Trophoblast cell (in vitro differentiated cells and primary cell): Measurements from ENCODE around the gene TAX1BP3.

ENCODE experiments used
- DNase-seq, 2 donors: peaks; one replicate each; pipeline ENCODE4 v3.0.0-alpha.2; 2016
- H2AFZ ChIP-seq: 2 replicates; pipeline ENCODE4 v1.6.1; 2013; ENCODE audit warnings: low read length, moderate library complexity, mild to moderate bottlenecking; ENCODE audit not compliant: insufficient read depth, poor library complexity
- H2AK5ac ChIP-seq: 2 replicates; pipeline ENCODE4 v1.6.1; 2013; ENCODE audit warnings: mild to moderate bottlenecking, low read length
- H2BK120ac ChIP-seq: 2 replicates; pipeline ENCODE4 v1.6.1; 2013; ENCODE audit warnings: low read length, mild to moderate bottlenecking, moderate library complexity; ENCODE audit not compliant: insufficient read depth, poor library complexity
- H2BK12ac ChIP-seq: 2 replicates; pipeline ENCODE4 v1.6.1; 2013; ENCODE audit warnings: mild to moderate bottlenecking, low read length, moderate library complexity
- H2BK5ac ChIP-seq: 2 replicates; pipeline ENCODE4 v1.6.1; 2013; ENCODE audit warnings: low read length, low read depth, moderate library complexity, mild to moderate bottlenecking; ENCODE audit not compliant: poor library complexity
- H3K14ac ChIP-seq: 2 replicates; pipeline ENCODE4 v1.6.1; 2013; ENCODE audit warnings: mild to moderate bottlenecking, low read length
- H3K18ac ChIP-seq: 2 replicates; pipeline ENCODE4 v1.6.1; 2013; ENCODE audit warnings: mild to moderate bottlenecking, low read length
- H3K23ac ChIP-seq: 2 replicates; pipeline ENCODE4 v1.6.1; 2013; ENCODE audit warnings: low read length
- H3K27ac ChIP-seq: 2 replicates; pipeline ENCODE4 v1.5.1; 2013; ENCODE audit warnings: low read depth, mild to moderate bottlenecking, inconsistent platforms, low read length, moderate library complexity
- H3K27me3 ChIP-seq: 2 replicates; pipeline ENCODE4 v1.6.1; 2013; ENCODE audit warnings: inconsistent platforms, mild to moderate bottlenecking, low read length, moderate library complexity; ENCODE audit not compliant: insufficient read depth
- H3K36me3 ChIP-seq, 2 experiments: 1 replicate in 1 of 2; 2 replicates in 1 of 2; pipeline ENCODE4 v1.6.1; 2013; ENCODE audit warnings: low read length in 2 of 2, mild to moderate bottlenecking in 2 of 2, moderate library complexity in 1 of 2; ENCODE audit not compliant: insufficient read depth in 2 of 2, control insufficient read depth in 1 of 2
- H3K4ac ChIP-seq: 2 replicates; pipeline ENCODE4 v1.6.1; 2013; ENCODE audit warnings: low read depth, mild to moderate bottlenecking, low read length, moderate library complexity
- H3K4me1 ChIP-seq, 2 experiments: 1 replicate in 1 of 2; 2 replicates in 1 of 2; pipeline ENCODE4 v1.6.1; 2013; ENCODE audit warnings: low read length in 2 of 2, mild to moderate bottlenecking in 2 of 2, moderate library complexity in 1 of 2; ENCODE audit not compliant: insufficient read depth in 2 of 2, control insufficient read depth in 1 of 2
- H3K4me2 ChIP-seq: 2 replicates; pipeline ENCODE4 v1.6.1; 2013; ENCODE audit warnings: inconsistent platforms, mild to moderate bottlenecking, low read length, moderate library complexity
- H3K4me3 ChIP-seq: 2 replicates; pipeline ENCODE4 v1.5.1; 2013; ENCODE audit warnings: mild to moderate bottlenecking, low read depth, low read length, inconsistent platforms
- H3K79me1 ChIP-seq: one replicate; pipeline ENCODE4 v1.6.1; 2013; ENCODE audit warnings: low read length
- H3K79me2 ChIP-seq: 2 replicates; pipeline ENCODE4 v1.6.1; 2013; ENCODE audit warnings: low read length, mild to moderate bottlenecking; ENCODE audit not compliant: control insufficient read depth, insufficient read depth, poor library complexity
- H3K9ac ChIP-seq: 2 replicates; pipeline ENCODE4 v1.6.1; 2013; ENCODE audit warnings: mild to moderate bottlenecking, low read length
- H3K9me3 ChIP-seq: 2 replicates; pipeline ENCODE4 v1.6.1; 2013; ENCODE audit warnings: low read depth, mild to moderate bottlenecking, control low read depth, inconsistent platforms, low read length; ENCODE audit not compliant: insufficient read depth
- H4K12ac ChIP-seq: 2 replicates; pipeline ENCODE4 v1.6.1; 2013; ENCODE audit warnings: low read depth, mild to moderate bottlenecking, low read length, moderate library complexity
- H4K8ac ChIP-seq: 2 replicates; pipeline ENCODE4 v1.6.1; 2013; ENCODE audit warnings: low read depth, mild to moderate bottlenecking, low read length, moderate library complexity
- H4K91ac ChIP-seq: one replicate; pipeline ENCODE4 v1.6.1; 2013; ENCODE audit warnings: low read depth, mild to moderate bottlenecking, low read length, moderate library complexity
- WGBS: extraction: QIAGEN DNeasy Blood & Tissue Kit; methylation state at CpG from one replicate; pipeline ENCODE4 v1.1.7; 2013; ENCODE audit warnings: missing lambda C conversion rate; ENCODE audit not compliant: insufficient read length, insufficient coverage; ENCODE audit errors: extremely low coverage; 5-methylcytosine and 5-hydroxymethylcytosine counted together

The TAX1BP3 gene

DNA sequence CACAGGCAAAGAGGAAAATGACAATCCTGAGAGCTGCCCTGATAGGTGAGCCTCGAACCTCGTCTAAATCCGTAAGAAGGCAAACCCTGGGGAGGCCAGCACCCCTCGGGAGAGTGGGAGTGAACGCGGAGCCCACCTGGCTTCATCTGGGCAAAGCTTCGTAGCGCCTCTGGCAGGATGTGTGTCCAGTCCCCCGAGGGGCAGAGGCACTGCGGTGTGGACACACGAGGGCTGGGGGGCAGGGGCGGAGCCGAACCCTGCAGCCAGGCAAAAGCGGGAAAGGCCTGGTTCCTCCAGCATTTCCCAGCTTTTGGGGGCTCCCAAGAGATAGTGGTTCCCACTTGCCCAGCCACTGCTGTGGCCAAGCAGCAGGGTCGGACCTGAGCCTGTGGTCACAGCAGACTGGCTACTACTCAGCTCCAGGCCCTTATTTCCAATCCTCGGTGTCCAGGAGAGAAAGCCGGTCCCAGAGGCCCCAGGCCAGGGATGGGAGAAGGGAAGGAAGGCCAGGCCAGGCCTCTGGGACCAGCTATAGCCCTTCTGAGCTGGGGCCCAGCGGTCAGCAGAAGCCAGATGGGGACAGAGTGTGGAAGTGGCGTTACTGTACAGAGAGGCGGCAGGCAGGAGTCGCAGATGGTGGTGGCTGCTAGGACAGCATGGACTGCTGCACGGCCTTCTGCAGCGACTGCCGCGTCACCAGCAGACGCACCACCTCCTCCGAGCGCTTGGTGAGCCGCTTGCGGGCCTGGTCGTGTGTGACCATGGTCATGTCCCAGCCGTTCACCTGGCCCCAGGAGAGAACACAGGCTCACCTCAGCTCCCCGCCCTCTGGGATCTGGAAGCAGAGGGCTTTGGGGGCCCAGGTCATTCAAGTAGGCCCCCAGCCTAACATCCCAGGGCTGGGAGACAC lies 5.0 kb downstream of the TAX1BP3 start:
- H3K4ac ChIP-seq = no peak overlapping the region
- no peak overlapping the region for H4K12ac ChIP-seq
- no peak overlapping the region for H4K91ac ChIP-seq
- H3K23ac ChIP-seq = no peak overlapping the region
- no peak overlapping the region for H3K14ac ChIP-seq
- H3K9me3 ChIP-seq = no peaks in the 10 kb centered on the region
- no peak overlapping the region for H3K9ac ChIP-seq
- no peak overlapping the region for H2AFZ ChIP-seq
- H3K18ac ChIP-seq = no peak overlapping the region
- H3K4me3 ChIP-seq = peak overlapping the region; percentile 39
- H3K79me1 ChIP-seq = peaks cover 10% of the 10 kb centered on the region
- no peak overlapping the region for H3K4me2 ChIP-seq
- no peaks in the 10 kb centered on the region for H3K27me3 ChIP-seq
- no peak overlapping the region for H2BK5ac ChIP-seq
- H3K79me2 ChIP-seq = peaks cover 17% of the 10 kb centered on the region
- no CpG with 5 or more reads among the region's 33 CpGs for WGBS
- no peak overlapping the region for H2BK120ac ChIP-seq
- H2BK12ac ChIP-seq = no peak overlapping the region
- DNase-seq = no peak
- peaks cover 43 to 53% of the 10 kb centered on the region in 2 experiments for H3K36me3 ChIP-seq
- peaks cover 7 to 21% of the 10 kb centered on the region in 2 experiments for H3K4me1 ChIP-seq
- no peak overlapping the region for H4K8ac ChIP-seq
- no peak overlapping the region for H3K27ac ChIP-seq
- no peak overlapping the region for H2AK5ac ChIP-seq

DNA sequence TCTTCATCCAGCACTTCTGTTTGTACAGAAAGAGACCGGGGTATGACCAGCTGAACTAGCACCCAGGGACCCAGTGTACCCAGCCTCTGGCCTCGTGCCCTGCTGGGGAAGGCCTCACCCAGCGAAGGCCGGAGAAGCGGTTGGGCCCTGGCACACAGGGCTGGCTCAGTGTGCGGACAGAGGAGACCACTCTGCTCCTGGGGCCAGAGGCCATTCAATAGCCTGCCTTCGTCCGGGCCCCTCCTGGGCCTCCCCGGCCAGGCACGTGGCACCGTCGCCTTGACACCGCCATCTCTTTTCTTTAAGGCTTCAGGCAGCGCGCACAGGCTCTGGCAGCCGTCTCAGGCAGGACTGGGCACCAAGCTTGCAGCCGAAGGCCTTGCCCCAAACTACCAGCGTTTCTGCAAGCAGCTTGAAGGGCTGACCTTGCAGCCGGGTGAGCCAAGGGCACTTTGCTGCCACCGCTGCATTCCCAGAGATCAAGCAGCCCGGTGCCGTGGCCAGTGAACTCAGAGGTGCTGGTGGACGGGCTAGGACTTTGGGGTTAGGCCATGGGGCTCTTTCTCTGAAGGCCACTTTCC lies 8.0 kb downstream of the TAX1BP3 start:
- no CpG with 5 or more reads among the region's 23 CpGs for WGBS
- Histone ChIP-seq H2AK5ac (no peak overlapping the region), H3K4me3 (no peak overlapping the region), H3K4me1 (peaks cover 0 to 7% of the 10 kb centered on the region in 2 experiments), H3K27me3 (no peaks in the 10 kb centered on the region), H2AFZ (no peak overlapping the region), H3K27ac (no peak overlapping the region), H3K4me2 (no peak overlapping the region), H2BK12ac (no peak overlapping the region), H3K23ac (no peak overlapping the region), H2BK5ac (no peak overlapping the region), H3K9ac (no peak overlapping the region), H3K79me2 (no peaks in the 10 kb centered on the region), H3K18ac (no peak overlapping the region), H3K4ac (no peak overlapping the region), H3K9me3 (no peaks in the 10 kb centered on the region), H3K36me3 (peaks cover 35 to 46% of the 10 kb centered on the region in 2 experiments), H4K91ac (no peak overlapping the region), H3K14ac (no peak overlapping the region), H2BK120ac (no peak overlapping the region), H3K79me1 (no peaks in the 10 kb centered on the region), H4K12ac (no peak overlapping the region), H4K8ac (no peak overlapping the region)
- DNase-seq = no peak

DNA sequence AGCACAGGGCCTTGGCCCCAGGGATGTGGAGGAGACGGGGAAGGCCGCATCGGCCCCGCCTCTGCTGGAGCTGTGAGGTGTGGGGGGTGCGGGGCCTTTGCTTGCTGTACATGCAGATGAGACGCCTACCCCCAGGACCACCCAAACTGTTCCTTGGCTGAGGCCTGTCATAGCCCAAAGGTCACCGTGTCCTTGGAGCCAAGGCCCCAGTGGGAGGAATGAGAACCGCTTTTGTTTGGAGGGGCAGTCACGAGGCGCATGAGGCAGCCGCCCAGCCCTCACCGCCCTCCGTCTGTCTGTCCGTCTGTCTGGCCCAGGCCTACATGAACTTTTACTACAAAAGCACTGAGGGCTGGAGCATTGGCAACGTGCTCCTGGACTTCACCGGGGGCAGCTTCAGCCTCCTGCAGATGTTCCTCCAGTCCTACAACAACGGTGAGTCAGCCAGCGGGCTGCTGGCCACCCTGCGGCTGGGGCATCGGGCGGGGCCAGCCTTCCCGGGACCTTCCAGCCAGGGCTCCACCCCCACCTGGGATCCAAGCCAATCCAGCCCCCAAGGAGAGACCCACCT lies 8.8 kb downstream of the TAX1BP3 start:
- Histone ChIP-seq H3K36me3 (peaks cover 31 to 42% of the 10 kb centered on the region in 2 experiments), H2BK120ac (no peak overlapping the region), H3K9ac (no peak overlapping the region), H4K8ac (no peak overlapping the region), H3K4ac (no peak overlapping the region), H4K12ac (no peak overlapping the region), H3K14ac (no peak overlapping the region), H3K79me1 (no peaks in the 10 kb centered on the region), H2AFZ (no peak overlapping the region), H3K27me3 (no peaks in the 10 kb centered on the region), H3K9me3 (no peaks in the 10 kb centered on the region), H3K27ac (no peak overlapping the region), H3K23ac (no peak overlapping the region), H2BK12ac (no peak overlapping the region), H2AK5ac (no peak overlapping the region), H3K79me2 (no peaks in the 10 kb centered on the region), H3K4me3 (no peak overlapping the region), H4K91ac (no peak overlapping the region), H2BK5ac (no peak overlapping the region), H3K4me1 (peaks cover 0 to 7% of the 10 kb centered on the region in 2 experiments), H3K4me2 (no peak overlapping the region), H3K18ac (peak overlapping the region; percentile 21)
- DNase-seq = peak; percentile 73 to 76
- WGBS = no CpG with 5 or more reads among the region's 22 CpGs

DNA sequence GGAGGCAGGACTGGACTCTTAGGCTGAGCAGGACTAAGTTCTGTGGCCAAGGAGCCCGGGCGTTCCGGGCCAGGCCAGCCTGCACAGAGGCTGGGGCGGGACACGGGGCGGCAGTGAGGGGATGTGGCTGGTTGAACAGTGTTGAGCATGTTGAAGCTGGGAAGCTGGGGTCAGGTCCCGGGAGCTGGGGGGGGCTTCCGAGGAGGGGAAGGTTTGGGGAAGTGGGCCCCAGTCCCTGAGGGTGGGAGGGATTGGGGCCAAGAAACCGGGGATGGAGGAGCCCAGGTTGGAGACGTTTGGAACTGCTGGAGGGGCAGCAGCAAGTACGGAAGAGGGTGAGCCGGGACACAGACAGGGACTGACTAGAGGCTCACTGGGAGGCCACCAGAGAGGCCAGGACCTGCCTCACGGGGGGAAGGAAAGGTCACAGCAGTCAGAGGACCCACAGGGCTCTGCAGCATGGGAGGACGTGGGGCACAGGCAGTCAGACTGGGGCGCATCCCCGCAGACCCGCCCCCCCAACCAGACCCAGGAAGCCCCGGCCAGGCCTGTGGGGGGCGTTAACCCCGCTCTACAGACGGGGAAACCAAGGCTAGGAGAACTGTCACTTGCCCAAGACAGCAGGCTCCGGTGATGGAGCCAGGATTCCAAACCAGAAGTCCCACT lies 9.5 kb downstream of the TAX1BP3 start:
- Histone ChIP-seq H2AK5ac (no peak overlapping the region), H3K18ac (no peak overlapping the region), H4K8ac (no peak overlapping the region), H3K79me1 (no peaks in the 10 kb centered on the region), H3K4me3 (no peak overlapping the region), H2BK5ac (no peak overlapping the region), H4K12ac (no peak overlapping the region), H2BK12ac (no peak overlapping the region), H3K9ac (no peak overlapping the region), H4K91ac (no peak overlapping the region), H3K14ac (no peak overlapping the region), H3K4me2 (no peak overlapping the region), H3K9me3 (no peaks in the 10 kb centered on the region), H2AFZ (no peak overlapping the region), H3K27ac (no peak overlapping the region), H3K23ac (no peak overlapping the region), H3K4ac (no peak overlapping the region), H3K4me1 (peaks cover 0 to 7% of the 10 kb centered on the region in 2 experiments), H3K27me3 (no peaks in the 10 kb centered on the region), H3K79me2 (no peaks in the 10 kb centered on the region), H2BK120ac (no peak overlapping the region), H3K36me3 (peaks cover 24 to 35% of the 10 kb centered on the region in 2 experiments)
- no CpG with 5 or more reads among the region's 22 CpGs for WGBS
- no peak for DNase-seq
